ENCODE results near the gene SACS. TPM values are rescaled to one million over a fixed set of nuclear protein-coding genes. Genes with fewer than 3 reads are reported as not detected.

SACS gene
- total and polyA plus RNA-seq, 2 donors (not counting 1 experiment from before 2014, with no cell fraction given), result 6.8 to 21.4 TPM

DNA sequence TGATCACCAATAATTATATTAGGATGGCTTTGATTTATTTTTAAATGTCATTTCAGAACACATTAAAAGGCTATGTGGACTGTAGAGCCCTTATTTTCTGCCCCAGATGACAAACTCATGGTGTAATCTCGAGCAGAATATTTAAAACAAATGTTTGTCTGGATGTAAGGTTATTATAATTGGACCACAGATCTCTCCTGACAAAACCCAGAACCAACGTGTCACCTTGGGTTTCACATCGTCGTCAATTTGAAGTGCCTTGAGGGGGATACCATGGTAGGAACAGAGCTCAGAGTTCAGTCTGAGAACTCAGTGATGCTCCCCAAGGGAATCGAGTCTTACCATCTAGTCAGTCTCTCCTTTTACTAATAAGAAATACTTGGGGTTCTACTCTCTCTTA is 2.8 kb downstream of the SACS start:
- Histone ChIP-seq H3K4me1 (ENCODE audit: control insufficient read depth in 2 of 2, insufficient read depth in 2 of 2, low read length in 2 of 2) (peaks cover 6% of the 10 kb centered on the region in 2 donors), H3K4me2 (replicated peaks; ENCODE audit: low read depth, low read length, poor library complexity, severe bottlenecking) (no peak overlapping the region), H2AFZ (ENCODE audit: insufficient read depth, low read depth, low read length, poor library complexity, severe bottlenecking) (no peak overlapping the region), H3K4me3 (ENCODE audit: control extremely low read depth in 1 of 5, extremely low read depth in 1 of 5, insufficient read depth in 1 of 5, low read depth in 2 of 5, low read length in 4 of 5) (no peak overlapping the region), H4K20me1 (ENCODE audit: control insufficient read depth, insufficient read depth, low read length, poor library complexity, severe bottlenecking) (no peaks in the 10 kb centered on the region), H3K79me2 (ENCODE audit: control insufficient read depth, insufficient read depth, low read length) (no peaks in the 10 kb centered on the region), H3K36me3 (replicated peaks in 1 of 2; ENCODE audit: control extremely low read depth in 1 of 2, control insufficient read depth in 1 of 2, extremely low read depth in 1 of 2, insufficient read depth in 2 of 2, low read length in 1 of 2) (no peaks in the 10 kb centered on the region), H3K27ac (ENCODE audit: low read length in 2 of 2) (no peak overlapping the region), H3K9ac (ENCODE audit: low read length) (no peak overlapping the region), H3K9me3 (ENCODE audit: control extremely low read depth in 1 of 3, control insufficient read depth in 2 of 3, insufficient read depth in 1 of 3, low read length in 2 of 3) (no peaks in the 10 kb centered on the region), H3K27me3 (replicated peaks in 1 of 4; ENCODE audit: control extremely low read depth in 1 of 4, control insufficient read depth in 3 of 4, insufficient read depth in 4 of 4, low read length in 3 of 4) (peaks cover 0 to 19% (median 14%) of the 10 kb centered on the region in 4 experiments)
- ChIA-PET POLR2A (no interaction called here), CTCF (interaction anchor here (0.7 kb wide), 1 partner anchor 1907 kb away, joined by 5 read pairs; no protein-coding TSS in a partner anchor)
- ATAC-seq (ENCODE audit: low read depth) (no peak), DNase-seq (no peak)
- Mint-ChIP-seq H3K4me3 (no peak overlapping the region), H3K27me3 (peaks cover 45% of the 10 kb centered on the region), H3K27ac (no peak overlapping the region), H3K4me1 (peaks cover 11% of the 10 kb centered on the region), H3K9me3 (ENCODE audit: insufficient read depth) (no peaks in the 10 kb centered on the region)
- intact Hi-C loops (cut with micrococcal nuclease), result no loop called here
- TF ChIP-seq EZH2 (IDR thresholded peaks at IDR 0.05; ENCODE audit: borderline replicate concordance, insufficient read depth, low read depth, low read length, poor library complexity, severe bottlenecking), result no peak
- TF ChIP-seq, protein P1, sequence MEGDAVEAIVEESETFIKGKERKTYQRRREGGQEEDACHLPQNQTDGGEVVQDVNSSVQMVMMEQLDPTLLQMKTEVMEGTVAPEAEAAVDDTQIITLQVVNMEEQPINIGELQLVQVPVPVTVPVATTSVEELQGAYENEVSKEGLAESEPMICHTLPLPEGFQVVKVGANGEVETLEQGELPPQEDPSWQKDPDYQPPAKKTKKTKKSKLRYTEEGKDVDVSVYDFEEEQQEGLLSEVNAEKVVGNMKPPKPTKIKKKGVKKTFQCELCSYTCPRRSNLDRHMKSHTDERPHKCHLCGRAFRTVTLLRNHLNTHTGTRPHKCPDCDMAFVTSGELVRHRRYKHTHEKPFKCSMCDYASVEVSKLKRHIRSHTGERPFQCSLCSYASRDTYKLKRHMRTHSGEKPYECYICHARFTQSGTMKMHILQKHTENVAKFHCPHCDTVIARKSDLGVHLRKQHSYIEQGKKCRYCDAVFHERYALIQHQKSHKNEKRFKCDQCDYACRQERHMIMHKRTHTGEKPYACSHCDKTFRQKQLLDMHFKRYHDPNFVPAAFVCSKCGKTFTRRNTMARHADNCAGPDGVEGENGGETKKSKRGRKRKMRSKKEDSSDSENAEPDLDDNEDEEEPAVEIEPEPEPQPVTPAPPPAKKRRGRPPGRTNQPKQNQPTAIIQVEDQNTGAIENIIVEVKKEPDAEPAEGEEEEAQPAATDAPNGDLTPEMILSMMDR (IDR thresholded peaks at IDR 0.05), result no peak
- 90% methylated on average over 2 of the region's 5 CpGs for WGBS (ENCODE audit: insufficient coverage)

DNA sequence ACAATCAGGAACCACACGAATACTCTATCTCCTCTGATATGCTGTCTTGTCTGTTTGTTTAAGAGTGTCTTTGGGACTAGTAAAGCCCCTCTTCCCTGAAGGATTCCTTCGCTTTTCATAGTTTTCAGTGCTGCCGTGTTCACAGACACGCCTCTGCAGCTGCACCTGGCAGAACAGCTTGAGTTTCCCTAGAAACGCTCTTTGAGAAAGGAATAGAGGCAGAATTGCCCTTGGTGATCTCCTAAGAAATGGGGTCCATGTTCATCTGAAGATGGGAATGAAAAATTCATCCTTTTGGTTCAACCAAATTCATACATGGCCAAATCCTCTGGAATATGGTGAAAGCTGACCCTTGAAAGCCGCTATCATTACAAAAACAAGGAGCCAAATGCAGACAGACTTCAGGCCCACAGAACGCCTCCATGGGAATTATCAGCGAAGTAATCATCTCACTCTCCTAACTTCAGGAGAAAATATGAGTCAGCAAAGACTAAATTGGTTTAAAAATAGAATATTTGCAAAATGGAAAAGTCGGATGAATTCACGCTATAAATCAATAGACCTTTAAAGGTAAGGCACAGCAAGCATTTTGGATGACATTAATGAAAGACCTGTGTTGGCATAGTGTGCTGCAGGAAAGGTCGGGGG is 5.5 kb downstream of the SACS start:
- DNase-seq (no peak), ATAC-seq (ENCODE audit: low read depth) (no peak)
- Histone ChIP-seq H3K27ac (ENCODE audit: low read length in 2 of 2) (no peak overlapping the region), H3K9ac (ENCODE audit: low read length) (no peak overlapping the region), H3K79me2 (ENCODE audit: control insufficient read depth, insufficient read depth, low read length) (no peaks in the 10 kb centered on the region), H3K4me2 (replicated peaks; ENCODE audit: low read depth, low read length, poor library complexity, severe bottlenecking) (no peak overlapping the region), H3K36me3 (replicated peaks in 1 of 2; ENCODE audit: control extremely low read depth in 1 of 2, control insufficient read depth in 1 of 2, extremely low read depth in 1 of 2, insufficient read depth in 2 of 2, low read length in 1 of 2) (no peaks in the 10 kb centered on the region), H3K27me3 (replicated peaks in 1 of 4; ENCODE audit: control extremely low read depth in 1 of 4, control insufficient read depth in 3 of 4, insufficient read depth in 4 of 4, low read length in 3 of 4) (peaks cover 0 to 13% (median 7%) of the 10 kb centered on the region in 4 experiments), H3K4me3 (ENCODE audit: control extremely low read depth in 1 of 5, extremely low read depth in 1 of 5, insufficient read depth in 1 of 5, low read depth in 2 of 5, low read length in 4 of 5) (no peak overlapping the region), H3K9me3 (ENCODE audit: control extremely low read depth in 1 of 3, control insufficient read depth in 2 of 3, insufficient read depth in 1 of 3, low read length in 2 of 3) (no peaks in the 10 kb centered on the region), H3K4me1 (ENCODE audit: control insufficient read depth in 2 of 2, insufficient read depth in 2 of 2, low read length in 2 of 2) (peaks cover 0 to under 1% of the 10 kb centered on the region in 2 donors), H4K20me1 (ENCODE audit: control insufficient read depth, insufficient read depth, low read length, poor library complexity, severe bottlenecking) (no peaks in the 10 kb centered on the region), H2AFZ (ENCODE audit: insufficient read depth, low read depth, low read length, poor library complexity, severe bottlenecking) (no peak overlapping the region)
- ChIA-PET CTCF (interaction anchor here (0.7 kb wide), 1 partner anchor 10 kb away, joined by 4 read pairs; no protein-coding TSS in a partner anchor), POLR2A (no interaction called here)
- Mint-ChIP-seq H3K27ac (no peak overlapping the region), H3K4me1 (peaks cover under 1% of the 10 kb centered on the region), H3K9me3 (ENCODE audit: insufficient read depth) (no peaks in the 10 kb centered on the region), H3K4me3 (no peak overlapping the region), H3K27me3 (peaks cover 27% of the 10 kb centered on the region)
- TF ChIP-seq, protein P1 (IDR thresholded peaks at IDR 0.05), result no peak
- no peak for TF ChIP-seq EZH2 (IDR thresholded peaks at IDR 0.05; ENCODE audit: borderline replicate concordance, insufficient read depth, low read depth, low read length, poor library complexity, severe bottlenecking)
- intact Hi-C loops (cut with micrococcal nuclease), result no loop called here
- WGBS (ENCODE audit: insufficient coverage), result 89% methylated on average over 5 of the region's 11 CpGs
